GM18907 (cell line): ENCODE results near the gene MBNL1.

ENCODE experiments used
- ATAC-seq: cut with Tn5 transposase; IDR thresholded peaks from one replicate; pipeline ENCODE4 v1.9.1; 2021; ENCODE audit warnings: mild to moderate bottlenecking, moderate library complexity; ENCODE audit not compliant: unreplicated experiment

The MBNL1 gene

GRCh38 chr3:152295344-152295743 lies 26.6 kb downstream of the MBNL1 start:
- ATAC-seq: no peak

- ATAC-seq: no peak
These were observed 27.1 kb downstream of the MBNL1 start for GRCh38 chr3:152295806-152296205.

- ATAC-seq: no peak
These were observed 27.7 kb downstream of the MBNL1 start for GRCh38 chr3:152296382-152296781.

- ATAC-seq: no peak
These were observed 28.2 kb downstream of the MBNL1 start for GRCh38 chr3:152296971-152297370.

GRCh38 chr3:152298393-152299248 lies 29.9 kb downstream of the MBNL1 start:
- peak; percentile 63 for ATAC-seq

GRCh38 chr3:152299249-152299976 lies 30.7 kb downstream of the MBNL1 start:
- ATAC-seq: no peak

- ATAC-seq: no peak
These were observed 31.5 kb downstream of the MBNL1 start for GRCh38 chr3:152300029-152300731.

GRCh38 chr3:152301745-152302181 lies 33.0 kb downstream of the MBNL1 start:
- peak; percentile 28 for ATAC-seq

GRCh38 chr3:152302521-152303021 lies 33.8 kb downstream of the MBNL1 start:
- peak; percentile 73 for ATAC-seq

- no peak for ATAC-seq
These were observed 35.4 kb downstream of the MBNL1 start for GRCh38 chr3:152304160-152304559.

GRCh38 chr3:152305075-152305474 lies 36.3 kb downstream of the MBNL1 start:
- ATAC-seq: no peak

GRCh38 chr3:152307829-152308474 lies 39.2 kb downstream of the MBNL1 start:
- peak; percentile 51 for ATAC-seq

GRCh38 chr3:152308475-152308844 lies 39.7 kb downstream of the MBNL1 start:
- ATAC-seq: no peak

GRCh38 chr3:152309031-152309430 lies 40.3 kb downstream of the MBNL1 start:
- no peak for ATAC-seq

- ATAC-seq: no peak
These were observed 41.0 kb downstream of the MBNL1 start for GRCh38 chr3:152309535-152310307.

- no peak for ATAC-seq
These were observed 44.7 kb downstream of the MBNL1 start for GRCh38 chr3:152313430-152313829.

GRCh38 chr3:152313914-152314313 lies 45.2 kb downstream of the MBNL1 start:
- no peak for ATAC-seq

GRCh38 chr3:152314677-152315353 lies 46.1 kb downstream of the MBNL1 start:
- no peak for ATAC-seq

GRCh38 chr3:152315623-152316022 lies 46.9 kb downstream of the MBNL1 start:
- ATAC-seq: no peak
